T-helper 9 cell (primary cell): ENCODE measurements around the gene SNAPC2.
"Not testable (repeated sequence)": the region's sequence is repeated elsewhere in the genome, so short reads cannot be mapped to it uniquely, and the experiment has no call there.

Experiments
- DNase-seq: peaks from one replicate; pipeline ENCODE4 v3.0.0-alpha.2; 2020

Gene SNAPC2

DNA sequence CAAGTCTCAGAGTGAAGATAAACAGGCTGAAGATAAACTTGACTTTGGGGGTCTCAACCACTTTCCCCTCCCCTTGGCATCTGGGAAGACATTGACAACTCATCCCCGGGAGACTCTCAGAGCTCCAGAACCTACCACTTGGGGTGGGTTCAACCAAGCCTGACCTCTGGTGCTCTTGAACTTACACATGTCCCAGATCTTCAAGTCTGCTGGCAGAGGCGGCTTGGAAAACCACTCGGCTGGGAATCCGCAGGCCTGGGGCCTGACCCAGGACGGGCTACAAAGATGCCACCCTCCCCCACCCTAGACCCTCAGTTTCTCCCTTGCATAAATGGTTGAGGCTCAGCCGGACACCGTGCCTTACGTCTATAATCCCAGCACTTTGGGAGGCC is 31.3 kb upstream of the SNAPC2 start:
- no peak for DNase-seq

GRCh38 chr19:7893362-7894101 is 26.6 kb upstream of the SNAPC2 start:
- not testable (repeated sequence) for DNase-seq

GRCh38 chr19:7894612-7895309 is 25.4 kb upstream of the SNAPC2 start:
- DNase-seq: no peak

DNA sequence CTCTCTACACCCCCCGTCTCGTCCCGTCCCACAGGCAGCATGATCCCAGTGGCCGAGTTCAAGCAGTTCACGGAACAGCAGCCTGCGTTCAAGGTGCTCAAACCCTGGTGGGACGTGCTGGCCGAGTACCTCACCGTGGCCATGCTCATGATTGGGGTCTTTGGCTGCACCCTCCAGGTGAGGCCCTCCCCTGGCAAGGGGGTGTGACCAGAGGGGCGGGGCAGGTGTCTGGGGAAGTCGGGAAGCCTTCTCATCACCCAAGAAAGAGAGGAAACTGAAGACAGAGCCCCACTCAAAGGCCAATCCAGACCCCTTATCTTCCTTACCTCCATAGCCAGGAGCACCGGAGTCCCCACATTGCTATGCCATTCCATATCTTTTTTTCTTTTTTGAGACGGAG is 24.6 kb upstream of the SNAPC2 start:
- no peak for DNase-seq

- no peak for DNase-seq
Measured at GRCh38 chr19:7897292-7897691, 22.8 kb upstream of the SNAPC2 start.

DNA sequence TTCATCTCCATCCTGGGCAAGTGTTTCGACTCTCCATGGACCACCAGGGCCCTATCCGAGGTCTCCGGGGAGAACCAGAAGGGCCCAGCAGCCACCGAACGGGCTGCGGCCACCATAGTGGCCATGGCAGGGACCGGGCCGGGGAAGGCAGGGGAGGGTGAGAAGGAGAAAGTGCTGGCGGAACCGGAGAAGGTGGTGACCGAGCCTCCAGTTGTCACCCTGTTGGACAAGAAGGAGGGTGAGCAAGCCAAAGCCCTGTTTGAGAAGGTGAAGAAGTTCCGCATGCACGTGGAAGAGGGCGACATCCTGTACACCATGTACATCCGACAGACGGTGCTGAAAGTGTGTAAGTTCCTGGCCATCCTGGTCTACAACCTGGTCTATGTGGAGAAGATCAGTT is 21.2 kb upstream of the SNAPC2 start:
- no peak for DNase-seq

- no peak for DNase-seq
Measured at GRCh38 chr19:7899751-7900378, 20.3 kb upstream of the SNAPC2 start.

- DNase-seq: no peak
Measured at GRCh38 chr19:7900401-7900870, 19.7 kb upstream of the SNAPC2 start.

DNA sequence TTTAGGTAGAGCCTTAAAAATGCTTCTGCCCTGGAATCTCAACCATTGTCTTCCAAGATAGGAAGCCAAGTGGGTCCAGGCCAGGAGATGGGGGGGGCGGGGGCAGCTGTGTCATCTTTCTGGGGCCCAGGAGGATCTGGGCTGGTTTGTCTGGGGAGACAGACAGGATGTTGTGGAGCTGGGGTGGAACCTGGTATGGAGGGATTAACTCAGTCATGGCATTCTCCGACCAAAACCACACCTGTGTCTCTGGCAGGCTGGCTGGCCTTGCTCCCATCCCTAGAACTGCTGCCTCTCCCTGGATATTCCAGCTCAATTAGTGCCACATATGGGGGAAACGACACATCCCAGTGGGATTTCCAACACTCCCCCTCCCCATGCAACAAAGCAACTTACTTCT is 19.2 kb upstream of the SNAPC2 start:
- DNase-seq: no peak

- DNase-seq: no peak
Measured at GRCh38 chr19:7901337-7901736, 18.8 kb upstream of the SNAPC2 start.

DNA sequence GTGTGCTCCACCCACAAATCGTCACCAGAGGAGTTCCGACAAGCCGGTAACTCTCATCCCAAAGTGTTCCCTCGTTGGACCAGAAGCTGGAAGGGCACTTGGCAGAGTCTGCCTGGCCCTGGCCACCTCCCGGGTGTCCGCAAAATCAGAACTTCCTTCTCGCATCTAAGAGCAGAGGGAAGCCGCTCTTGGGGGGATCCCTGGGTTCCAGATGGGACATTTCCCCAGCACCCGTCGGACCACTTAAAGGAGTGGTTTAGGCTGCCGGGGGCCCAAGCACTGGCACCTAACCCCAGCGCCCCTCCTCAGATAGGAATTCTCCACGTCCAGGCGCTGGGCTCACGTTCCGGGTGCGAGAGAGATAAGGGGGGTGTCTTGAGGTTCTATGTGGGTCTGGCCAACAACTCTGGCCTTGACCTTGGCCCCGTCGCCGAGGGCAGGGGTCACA is 17.3 kb upstream of the SNAPC2 start:
- no peak for DNase-seq

GRCh38 chr19:7903244-7904073 is 16.7 kb upstream of the SNAPC2 start, which contains the start of gene MAP2K7:
Gene MAP2K7 (plus strand): TSS chr19:7903877. CDS start chr19:7903945, 68 bp downstream.
- DNase-seq: peak; percentile 100

GRCh38 chr19:7904074-7905020 is 15.8 kb upstream of the SNAPC2 start:
- DNase-seq: peak; percentile 73

GRCh38 chr19:7905268-7905667 is 14.9 kb upstream of the SNAPC2 start:
- no peak for DNase-seq

DNA sequence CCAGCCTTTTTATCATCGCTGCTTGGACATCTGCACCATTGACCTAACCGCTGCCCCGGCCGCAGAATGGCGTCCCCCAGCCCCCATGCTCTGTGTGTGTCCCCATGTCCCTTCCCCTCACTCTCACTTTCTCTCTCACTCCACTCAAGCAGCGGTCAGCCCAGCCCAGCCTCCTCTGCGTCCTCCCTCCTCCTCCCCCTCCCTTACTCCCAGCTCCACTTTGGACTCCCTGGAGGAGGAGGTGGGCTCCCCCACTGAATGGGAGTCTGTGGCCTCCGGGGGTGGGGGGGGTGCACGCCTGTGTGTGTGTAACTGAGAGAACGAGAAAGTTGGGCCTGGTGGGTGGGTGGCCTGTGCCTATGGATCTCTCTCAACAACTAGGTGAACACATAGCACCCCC is 14.3 kb upstream of the SNAPC2 start:
- no peak for DNase-seq

- no peak for DNase-seq
Measured at GRCh38 chr19:7907122-7907521, 13.0 kb upstream of the SNAPC2 start.

- DNase-seq: no peak
Measured at GRCh38 chr19:7907544-7907943, 12.6 kb upstream of the SNAPC2 start.

DNA sequence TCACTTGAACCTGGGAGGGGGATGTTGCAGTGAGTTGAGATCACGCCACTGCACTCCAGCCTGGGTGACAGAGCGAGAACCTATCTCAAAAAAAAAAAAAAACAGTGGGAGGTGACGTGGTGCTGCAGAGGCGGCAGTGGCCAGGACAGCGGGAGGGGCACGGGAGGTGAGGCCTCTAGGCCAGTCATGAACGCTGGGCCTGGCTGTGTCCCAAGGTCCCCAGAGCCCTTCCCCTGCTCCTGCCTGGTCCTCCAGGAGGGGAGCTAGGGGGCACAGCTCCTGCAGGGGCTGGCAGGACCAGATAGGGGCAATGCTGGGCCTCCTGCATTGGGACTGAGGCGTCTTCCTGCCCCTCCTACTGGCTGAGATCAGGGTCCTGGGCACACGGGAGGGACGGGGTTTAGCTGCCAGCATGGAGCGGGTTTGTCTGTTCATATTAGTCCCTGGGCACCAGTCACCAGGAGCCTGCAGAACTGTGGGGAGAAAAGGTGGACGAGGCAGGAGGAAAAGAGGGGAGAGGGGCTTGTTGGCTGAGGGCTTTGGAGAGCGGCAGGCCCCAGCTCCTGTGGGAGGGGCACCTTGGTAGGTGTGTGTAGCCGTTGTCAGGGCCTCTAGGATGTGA is 11.9 kb upstream of the SNAPC2 start:
- no peak for DNase-seq

DNA sequence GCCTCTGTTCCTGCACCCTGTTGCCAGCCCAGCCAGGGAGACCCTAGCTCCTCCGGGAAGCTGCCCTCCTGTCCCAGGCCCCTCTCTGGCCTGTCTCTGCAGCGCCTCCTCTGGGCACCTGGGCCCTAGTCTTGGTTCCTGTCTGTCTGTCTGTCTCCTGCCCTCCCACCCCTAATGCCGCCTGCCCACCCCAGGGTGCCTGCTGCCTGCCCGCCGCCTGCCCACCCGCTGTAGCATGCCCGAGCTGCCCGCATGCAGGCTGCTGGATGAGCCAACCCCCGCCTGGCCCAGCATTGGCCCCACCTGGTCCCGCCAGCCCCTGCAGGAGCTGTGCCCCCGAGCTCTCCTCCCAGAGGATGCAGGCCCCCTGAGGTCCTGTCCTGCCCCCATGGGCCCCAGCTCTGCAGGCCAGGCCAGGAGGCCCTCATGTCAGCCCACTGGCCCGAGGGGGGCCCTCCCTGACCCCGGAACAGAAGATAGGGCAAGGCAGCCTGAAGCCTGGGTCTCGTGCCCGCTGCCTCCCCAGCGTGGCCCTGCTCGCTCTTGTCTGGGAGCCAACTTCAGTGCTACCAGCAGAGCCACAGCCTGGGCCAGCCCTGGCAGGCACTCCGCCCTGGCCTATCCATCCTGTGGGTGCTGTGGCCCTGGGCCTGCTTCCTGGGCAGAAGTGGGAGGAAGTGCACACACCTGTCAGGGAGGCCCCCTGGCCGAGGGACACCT is 11.2 kb upstream of the SNAPC2 start:
- DNase-seq: no peak

GRCh38 chr19:7909471-7910067 is 10.6 kb upstream of the SNAPC2 start:
- DNase-seq: no peak
